ENCODE results near the gene THSD4.
"Not testable (repeated sequence)": the region's sequence is repeated elsewhere in the genome, so short reads cannot be mapped to it uniquely, and the experiment has no call there.

Gene THSD4

GRCh38 chr15:71155534-71155933, 40.3 kb downstream of the THSD4 start:
- no peak for DNase-seq
- no peaks in the 10 kb centered on the region for H3K36me3 ChIP-seq (ENCODE audit: control insufficient read depth, insufficient read depth, low read length)
- H3K27ac ChIP-seq (ENCODE audit: insufficient read depth, low read length, poor library complexity, severe bottlenecking), result no peak overlapping the region
- H3K27me3 ChIP-seq (replicated peaks; ENCODE audit: control insufficient read depth, insufficient read depth, low read length, poor library complexity, severe bottlenecking), result no peaks in the 10 kb centered on the region
- no peaks in the 10 kb centered on the region for H3K9me3 ChIP-seq (ENCODE audit: control insufficient read depth, low read length)
- no peaks in the 10 kb centered on the region for H3K4me1 ChIP-seq (ENCODE audit: control insufficient read depth, insufficient read depth, low read length, poor library complexity, severe bottlenecking)
- no peak overlapping the region for H3K4me3 ChIP-seq (ENCODE audit: insufficient read depth, low read depth, low read length, poor library complexity, severe bottlenecking)

GRCh38 chr15:71160976-71161375, 45.7 kb downstream of the THSD4 start:
- Histone ChIP-seq H3K27me3 (replicated peaks; ENCODE audit: control insufficient read depth, insufficient read depth, low read length, poor library complexity, severe bottlenecking) (peaks cover under 1% of the 10 kb centered on the region), H3K36me3 (ENCODE audit: control insufficient read depth, insufficient read depth, low read length) (no peaks in the 10 kb centered on the region), H3K4me1 (ENCODE audit: control insufficient read depth, insufficient read depth, low read length, poor library complexity, severe bottlenecking) (no peaks in the 10 kb centered on the region), H3K4me3 (ENCODE audit: insufficient read depth, low read depth, low read length, poor library complexity, severe bottlenecking) (no peak overlapping the region), H3K9me3 (ENCODE audit: control insufficient read depth, low read length) (no peaks in the 10 kb centered on the region), H3K27ac (ENCODE audit: insufficient read depth, low read length, poor library complexity, severe bottlenecking) (no peak overlapping the region)
- no peak for DNase-seq

GRCh38 chr15:71162309-71162708, 47.0 kb downstream of the THSD4 start:
- H3K27ac ChIP-seq (ENCODE audit: insufficient read depth, low read length, poor library complexity, severe bottlenecking), result no peak overlapping the region
- H3K4me1 ChIP-seq (ENCODE audit: control insufficient read depth, insufficient read depth, low read length, poor library complexity, severe bottlenecking), result no peaks in the 10 kb centered on the region
- H3K9me3 ChIP-seq (ENCODE audit: control insufficient read depth, low read length), result no peaks in the 10 kb centered on the region
- no peak for DNase-seq
- H3K4me3 ChIP-seq (ENCODE audit: insufficient read depth, low read depth, low read length, poor library complexity, severe bottlenecking), result no peak overlapping the region
- H3K27me3 ChIP-seq (replicated peaks; ENCODE audit: control insufficient read depth, insufficient read depth, low read length, poor library complexity, severe bottlenecking), result peaks cover 3% of the 10 kb centered on the region
- no peaks in the 10 kb centered on the region for H3K36me3 ChIP-seq (ENCODE audit: control insufficient read depth, insufficient read depth, low read length)

GRCh38 chr15:71164606-71165005, 49.3 kb downstream of the THSD4 start:
- not testable (repeated sequence) for H3K36me3 ChIP-seq (ENCODE audit: control insufficient read depth, insufficient read depth, low read length); DNase-seq; H3K4me1 ChIP-seq (ENCODE audit: control insufficient read depth, insufficient read depth, low read length, poor library complexity, severe bottlenecking); H3K27me3 ChIP-seq (replicated peaks; ENCODE audit: control insufficient read depth, insufficient read depth, low read length, poor library complexity, severe bottlenecking); H3K4me3 ChIP-seq (ENCODE audit: insufficient read depth, low read depth, low read length, poor library complexity, severe bottlenecking); H3K27ac ChIP-seq (ENCODE audit: insufficient read depth, low read length, poor library complexity, severe bottlenecking); H3K9me3 ChIP-seq (ENCODE audit: control insufficient read depth, low read length)

- no peak for DNase-seq
- no peak overlapping the region for H3K4me3 ChIP-seq (ENCODE audit: insufficient read depth, low read depth, low read length, poor library complexity, severe bottlenecking)
- H3K9me3 ChIP-seq (ENCODE audit: control insufficient read depth, low read length), result no peaks in the 10 kb centered on the region
- no peaks in the 10 kb centered on the region for H3K36me3 ChIP-seq (ENCODE audit: control insufficient read depth, insufficient read depth, low read length)
- no peaks in the 10 kb centered on the region for H3K4me1 ChIP-seq (ENCODE audit: control insufficient read depth, insufficient read depth, low read length, poor library complexity, severe bottlenecking)
- H3K27ac ChIP-seq (ENCODE audit: insufficient read depth, low read length, poor library complexity, severe bottlenecking), result no peak overlapping the region
- H3K27me3 ChIP-seq (replicated peaks; ENCODE audit: control insufficient read depth, insufficient read depth, low read length, poor library complexity, severe bottlenecking), result peaks cover 3% of the 10 kb centered on the region
These were observed 52.3 kb downstream of the THSD4 start for GRCh38 chr15:71167445-71168165.

- H3K4me3 ChIP-seq (ENCODE audit: insufficient read depth, low read depth, low read length, poor library complexity, severe bottlenecking), result no peak overlapping the region
- H3K36me3 ChIP-seq (ENCODE audit: control insufficient read depth, insufficient read depth, low read length), result no peaks in the 10 kb centered on the region
- DNase-seq, result no peak
- peaks cover 3% of the 10 kb centered on the region for H3K27me3 ChIP-seq (replicated peaks; ENCODE audit: control insufficient read depth, insufficient read depth, low read length, poor library complexity, severe bottlenecking)
- H3K9me3 ChIP-seq (ENCODE audit: control insufficient read depth, low read length), result no peaks in the 10 kb centered on the region
- no peaks in the 10 kb centered on the region for H3K4me1 ChIP-seq (ENCODE audit: control insufficient read depth, insufficient read depth, low read length, poor library complexity, severe bottlenecking)
- H3K27ac ChIP-seq (ENCODE audit: insufficient read depth, low read length, poor library complexity, severe bottlenecking), result no peak overlapping the region
These were observed 53.0 kb downstream of the THSD4 start for GRCh38 chr15:71168166-71168834.

GRCh38 chr15:71170163-71170562, 54.9 kb downstream of the THSD4 start:
- Histone ChIP-seq H3K4me3 (ENCODE audit: insufficient read depth, low read depth, low read length, poor library complexity, severe bottlenecking) (no peak overlapping the region), H3K36me3 (ENCODE audit: control insufficient read depth, insufficient read depth, low read length) (no peaks in the 10 kb centered on the region), H3K27me3 (replicated peaks; ENCODE audit: control insufficient read depth, insufficient read depth, low read length, poor library complexity, severe bottlenecking) (peaks cover 3% of the 10 kb centered on the region), H3K27ac (ENCODE audit: insufficient read depth, low read length, poor library complexity, severe bottlenecking) (no peak overlapping the region), H3K9me3 (ENCODE audit: control insufficient read depth, low read length) (no peaks in the 10 kb centered on the region), H3K4me1 (ENCODE audit: control insufficient read depth, insufficient read depth, low read length, poor library complexity, severe bottlenecking) (no peaks in the 10 kb centered on the region)
- no peak for DNase-seq

GRCh38 chr15:71171195-71171594, 55.9 kb downstream of the THSD4 start:
- peaks cover under 1% of the 10 kb centered on the region for H3K27me3 ChIP-seq (replicated peaks; ENCODE audit: control insufficient read depth, insufficient read depth, low read length, poor library complexity, severe bottlenecking)
- no peak overlapping the region for H3K27ac ChIP-seq (ENCODE audit: insufficient read depth, low read length, poor library complexity, severe bottlenecking)
- H3K36me3 ChIP-seq (ENCODE audit: control insufficient read depth, insufficient read depth, low read length), result no peaks in the 10 kb centered on the region

GRCh38 chr15:71174360-71174759, 59.1 kb downstream of the THSD4 start:
- not testable (repeated sequence) for H3K36me3 ChIP-seq (ENCODE audit: control insufficient read depth, insufficient read depth, low read length); DNase-seq; H3K27ac ChIP-seq (ENCODE audit: insufficient read depth, low read length, poor library complexity, severe bottlenecking); H3K9me3 ChIP-seq (ENCODE audit: control insufficient read depth, low read length); H3K4me1 ChIP-seq (ENCODE audit: control insufficient read depth, insufficient read depth, low read length, poor library complexity, severe bottlenecking); H3K4me3 ChIP-seq (ENCODE audit: insufficient read depth, low read depth, low read length, poor library complexity, severe bottlenecking); H3K27me3 ChIP-seq (replicated peaks; ENCODE audit: control insufficient read depth, insufficient read depth, low read length, poor library complexity, severe bottlenecking)

More at GRCh38 chr15:71171195-71171594, 55.9 kb downstream of the THSD4 start:
- Histone ChIP-seq H3K4me1 (ENCODE audit: control insufficient read depth, insufficient read depth, low read length, poor library complexity, severe bottlenecking) (no peaks in the 10 kb centered on the region), H3K9me3 (ENCODE audit: control insufficient read depth, low read length) (no peaks in the 10 kb centered on the region), H3K4me3 (ENCODE audit: insufficient read depth, low read depth, low read length, poor library complexity, severe bottlenecking) (no peak overlapping the region)
- no peak for DNase-seq

- DNase-seq, result no peak
- no peaks in the 10 kb centered on the region for H3K36me3 ChIP-seq (ENCODE audit: control insufficient read depth, insufficient read depth, low read length)
- no peak overlapping the region for H3K4me3 ChIP-seq (ENCODE audit: insufficient read depth, low read depth, low read length, poor library complexity, severe bottlenecking)
- no peaks in the 10 kb centered on the region for H3K4me1 ChIP-seq (ENCODE audit: control insufficient read depth, insufficient read depth, low read length, poor library complexity, severe bottlenecking)
- H3K27me3 ChIP-seq (replicated peaks; ENCODE audit: control insufficient read depth, insufficient read depth, low read length, poor library complexity, severe bottlenecking), result peaks cover 3% of the 10 kb centered on the region
- H3K9me3 ChIP-seq (ENCODE audit: control insufficient read depth, low read length), result no peaks in the 10 kb centered on the region
- no peak overlapping the region for H3K27ac ChIP-seq (ENCODE audit: insufficient read depth, low read length, poor library complexity, severe bottlenecking)
These were observed 65.9 kb downstream of the THSD4 start for GRCh38 chr15:71180986-71181853.

Data from effector memory CD4-positive, alpha-beta T cell (primary cell).